GM21526 (cell line): ENCODE results near the gene KRTAP10-10.
"Not testable (repeated sequence)": the region's sequence is repeated elsewhere in the genome, so short reads cannot be mapped to it uniquely, and the experiment has no call there.

Source experiments
- ATAC-seq: cut with Tn5 transposase; IDR thresholded peaks from one replicate; pipeline ENCODE4 v1.9.1; 2021; ENCODE audit warnings: moderate library complexity; ENCODE audit not compliant: unreplicated experiment, low FRiP score

Gene KRTAP10-10

DNA sequence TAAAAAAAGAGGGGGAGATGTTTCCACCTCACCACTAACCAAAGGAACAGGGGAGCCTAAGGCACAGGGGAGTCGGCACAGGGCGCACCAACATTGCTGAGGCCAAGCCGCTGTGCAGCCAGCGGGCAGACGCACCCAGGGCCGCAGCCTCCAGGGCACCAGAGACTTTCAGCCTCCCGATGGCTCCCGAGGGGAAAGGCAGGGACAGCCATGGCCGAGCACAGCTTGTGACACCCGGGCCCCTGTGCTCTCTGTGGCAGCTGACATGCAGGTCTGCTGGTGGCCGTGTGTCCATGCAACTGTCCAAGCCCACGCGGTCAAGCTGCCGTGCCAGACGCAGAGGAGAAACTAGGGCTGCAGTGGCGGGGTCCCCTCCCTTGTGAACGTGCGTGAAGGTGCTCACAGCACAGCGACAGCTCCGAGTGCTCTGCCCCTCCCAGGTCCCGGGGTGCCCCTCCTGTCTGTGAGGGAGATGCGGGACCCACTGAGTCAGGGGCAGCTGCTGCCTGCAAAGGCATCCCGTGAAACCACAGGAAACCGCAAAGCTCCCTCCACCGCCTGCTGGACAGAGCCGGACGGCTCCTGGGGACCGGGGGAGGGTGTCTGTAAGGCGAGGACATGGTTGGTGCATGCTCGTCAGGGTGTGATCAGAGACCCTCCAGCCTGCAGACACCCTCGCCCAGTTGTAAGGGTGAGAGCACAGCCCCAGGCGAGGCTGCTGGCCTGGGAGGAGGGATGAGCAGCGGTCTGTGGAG, 11.6 kb downstream of the KRTAP10-10 start:
- ATAC-seq, result no peak

GRCh38 chr21:44649521-44650100, 12.5 kb downstream of the KRTAP10-10 start:
- ATAC-seq, result no peak

DNA sequence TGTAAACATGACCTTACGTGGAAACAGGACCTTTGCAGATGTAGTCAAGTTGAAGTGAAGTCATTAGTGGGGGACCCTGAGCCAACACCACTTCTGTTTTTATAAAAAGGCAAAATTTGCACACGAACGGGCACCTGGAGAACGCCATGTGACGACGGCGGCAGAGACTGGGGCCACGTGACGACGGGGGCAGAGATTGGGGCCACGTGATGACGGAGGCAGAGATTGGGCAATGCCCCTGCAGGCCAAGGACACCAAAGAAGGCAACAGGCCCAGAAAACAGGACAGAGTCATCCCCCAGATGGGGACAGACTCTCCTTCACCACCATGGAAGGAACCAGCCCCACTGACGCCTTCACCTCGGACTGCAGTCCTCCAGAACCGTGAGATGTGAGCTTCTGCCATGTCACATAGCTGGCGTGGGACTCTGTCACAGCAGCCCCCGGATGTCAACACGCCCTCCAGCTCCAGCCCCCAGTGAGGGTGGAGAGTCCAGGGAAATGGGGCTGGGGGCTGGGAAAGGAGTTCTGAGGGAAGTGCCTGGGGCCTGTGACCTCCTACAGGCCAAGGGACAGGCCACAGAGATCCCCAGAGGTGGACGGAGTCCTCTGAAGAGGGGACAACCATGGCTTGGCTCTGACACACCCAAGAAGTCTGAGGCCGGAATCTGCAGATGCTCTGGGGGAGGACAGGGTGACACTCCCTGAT, 13.3 kb downstream of the KRTAP10-10 start:
- no peak for ATAC-seq

DNA sequence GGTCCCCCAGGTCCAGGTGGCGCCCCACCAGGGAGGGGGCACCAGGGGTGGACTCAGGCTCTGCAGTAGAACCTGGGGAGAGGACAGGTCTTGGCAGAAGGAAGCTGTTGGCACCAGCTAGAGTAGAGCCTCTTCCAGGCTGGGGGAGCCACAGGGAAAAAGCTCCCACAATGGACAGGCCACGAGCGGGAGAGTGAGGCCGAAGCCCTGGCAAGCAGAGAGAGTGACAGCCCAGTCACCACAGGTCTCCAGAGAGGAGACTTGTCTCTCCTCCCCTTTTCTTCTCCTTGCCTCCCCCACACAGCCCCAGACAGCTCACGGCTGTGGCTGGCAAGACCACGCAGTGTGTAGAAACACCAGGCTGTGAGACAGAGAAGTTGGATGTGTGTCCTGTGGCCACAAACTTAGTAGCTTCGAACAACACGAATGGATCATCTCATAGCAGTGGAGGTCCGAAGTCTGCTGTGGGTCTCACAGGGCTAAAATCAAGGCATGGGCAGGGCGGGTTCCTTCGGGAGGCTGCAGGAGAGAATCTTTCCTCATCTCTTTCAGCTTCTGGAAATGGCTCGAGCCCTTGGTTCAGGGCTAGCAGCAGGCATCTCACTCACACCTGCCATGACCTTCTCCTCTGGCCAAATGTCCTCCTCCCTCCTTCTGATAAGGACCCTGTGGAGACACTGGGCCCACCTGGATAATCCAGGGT, 14.0 kb downstream of the KRTAP10-10 start:
- no peak for ATAC-seq

- no peak for ATAC-seq
Observed at GRCh38 chr21:44653123-44653522, 16.0 kb downstream of the KRTAP10-10 start.

GRCh38 chr21:44653656-44654575, 16.8 kb downstream of the KRTAP10-10 start:
- ATAC-seq, result no peak

DNA sequence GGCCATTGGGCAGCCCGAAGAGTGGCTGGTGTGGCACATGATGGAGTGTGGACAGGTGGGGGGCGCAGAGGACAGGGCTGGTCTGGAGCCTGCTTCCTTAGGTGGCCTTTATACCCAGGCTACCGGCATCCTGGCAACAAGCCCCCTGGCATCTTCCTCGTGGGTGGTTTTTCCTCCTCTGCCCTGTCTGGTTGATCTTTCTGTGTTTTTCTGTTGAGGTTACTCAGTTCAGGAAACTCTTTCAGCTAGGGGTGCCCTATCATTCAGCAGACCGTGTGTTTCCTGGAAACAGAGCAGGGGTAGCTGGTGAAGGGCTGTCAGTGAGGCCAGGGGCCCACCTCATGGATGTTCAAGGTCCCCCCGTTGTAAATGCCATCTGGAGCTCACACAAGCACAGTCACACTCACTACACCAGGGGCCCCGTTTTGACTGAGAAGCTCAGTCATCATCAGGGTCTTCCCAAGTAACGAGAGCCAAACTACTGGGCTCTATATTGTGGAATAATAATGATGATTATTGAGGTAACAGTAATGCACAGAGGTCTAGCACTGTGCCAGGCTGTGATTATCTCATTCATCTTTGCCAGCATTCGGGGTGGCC, 17.5 kb downstream of the KRTAP10-10 start, which contains the start of gene KRTAP12-4:
Gene KRTAP12-4, minus strand, starts transcription at position 84 of the 600 bp plus-strand sequence. Its CDS starts 45 bp downstream, at position 39.
- no peak for ATAC-seq

GRCh38 chr21:44656868-44657267, 19.7 kb downstream of the KRTAP10-10 start:
- ATAC-seq, result no peak

DNA sequence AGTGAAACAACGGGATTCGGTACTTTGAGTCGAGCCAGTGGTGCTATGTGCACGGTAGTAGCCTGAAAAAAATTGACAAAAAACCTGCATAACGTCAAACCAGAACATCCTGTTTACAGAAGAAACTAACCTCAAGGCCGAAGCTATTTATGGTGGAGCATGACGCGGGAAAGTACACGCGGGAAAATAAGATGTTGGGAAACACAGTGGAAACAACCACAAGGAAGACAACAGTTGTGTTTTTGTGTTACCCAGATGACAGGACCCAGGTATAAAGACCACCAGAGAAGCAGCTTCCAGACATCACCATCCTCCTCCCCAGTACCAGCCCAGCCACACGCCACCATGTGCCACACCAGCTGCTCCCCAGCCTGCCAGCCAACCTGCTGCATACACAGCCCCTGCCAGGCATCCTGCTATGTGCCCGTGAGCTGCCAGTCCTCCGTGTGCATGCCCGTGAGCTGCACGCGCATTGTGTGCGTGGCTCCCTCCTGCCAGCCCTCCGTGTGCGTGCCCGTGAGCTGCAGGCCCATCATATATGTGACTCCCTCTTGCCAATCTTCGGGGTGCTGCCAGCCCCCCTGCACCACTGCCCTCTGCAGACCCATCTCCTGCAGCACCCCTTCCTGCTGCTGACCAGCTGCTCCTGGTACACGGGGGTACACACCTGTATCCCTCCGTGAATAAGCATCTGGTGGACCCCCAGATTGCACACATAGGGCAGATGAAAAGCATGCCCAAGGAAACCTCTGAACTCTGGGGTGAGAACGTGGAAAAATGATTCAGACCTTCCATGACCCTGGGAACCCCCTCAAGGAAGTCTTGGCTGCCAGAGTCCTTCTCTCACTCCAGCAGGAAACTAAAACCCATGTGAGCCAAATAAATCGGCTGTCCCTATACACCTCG, 20.7 kb downstream of the KRTAP10-10 start, which contains the start of gene KRTAP12-3:
Gene KRTAP12-3, plus strand, starts transcription at position 298 of the 906 bp plus-strand sequence. Its CDS starts 48 bp downstream, at position 346.
- ATAC-seq, result no peak

DNA sequence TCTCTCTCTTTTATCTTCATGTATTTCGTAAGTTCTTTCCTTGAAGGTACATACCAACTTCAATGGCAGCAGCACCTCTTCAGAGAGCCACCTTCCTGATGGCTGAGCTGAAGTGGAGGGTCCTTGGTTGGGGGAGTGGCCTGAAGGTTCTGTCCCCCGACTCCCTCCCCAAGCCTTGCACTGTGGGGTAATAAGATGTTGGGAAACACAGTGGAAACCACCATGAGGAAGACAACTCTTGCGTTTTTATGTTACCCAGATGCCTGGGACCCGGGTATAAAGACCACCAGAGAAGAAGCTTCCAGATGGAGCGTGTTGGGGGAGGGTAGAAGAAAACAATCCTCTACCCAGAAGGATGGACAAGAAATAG, 21.4 kb downstream of the KRTAP10-10 start:
- no peak for ATAC-seq

DNA sequence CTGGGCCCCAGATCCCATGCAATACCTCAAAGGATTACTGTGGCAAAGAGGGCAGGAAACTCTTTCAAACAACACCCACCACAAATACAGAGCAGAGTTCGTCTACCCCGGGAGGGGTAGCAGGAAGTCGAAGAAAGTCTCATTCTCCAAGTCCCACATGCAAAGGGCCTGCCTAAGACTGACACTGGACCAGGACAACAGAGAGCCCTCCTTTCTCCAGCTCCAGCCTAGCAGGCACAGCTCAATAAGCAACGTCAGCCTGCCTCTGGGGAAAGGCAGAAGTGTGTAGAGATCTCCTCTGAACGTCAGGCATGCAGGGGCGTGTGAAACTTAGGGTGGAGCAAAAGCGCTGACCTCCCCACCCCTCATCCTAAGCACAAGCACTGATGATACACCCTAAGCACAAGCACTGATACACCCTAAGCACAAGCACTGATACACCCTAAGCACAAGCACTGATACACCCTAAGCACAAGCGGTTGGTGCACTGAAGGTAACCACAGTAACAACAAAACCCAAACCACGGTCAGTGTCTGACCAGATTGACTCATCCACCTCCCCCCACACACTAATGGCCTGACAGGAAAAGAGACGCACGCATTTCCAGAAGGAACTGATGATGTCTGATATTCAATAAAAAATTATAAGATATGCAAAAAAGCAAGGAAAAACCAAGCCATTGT, 21.9 kb downstream of the KRTAP10-10 start:
- ATAC-seq, result no peak

GRCh38 chr21:44661567-44661966, 24.4 kb downstream of the KRTAP10-10 start:
- not testable (repeated sequence) for ATAC-seq

- no peak for ATAC-seq
Observed at GRCh38 chr21:44664691-44665090, 27.5 kb downstream of the KRTAP10-10 start.

GRCh38 chr21:44666401-44667320, 29.5 kb downstream of the KRTAP10-10 start, which contains the start of gene KRTAP12-2:
Gene KRTAP12-2 (minus strand): TSS chr21:44666927. CDS start chr21:44666886, 41 bp downstream.
- ATAC-seq, result no peak

DNA sequence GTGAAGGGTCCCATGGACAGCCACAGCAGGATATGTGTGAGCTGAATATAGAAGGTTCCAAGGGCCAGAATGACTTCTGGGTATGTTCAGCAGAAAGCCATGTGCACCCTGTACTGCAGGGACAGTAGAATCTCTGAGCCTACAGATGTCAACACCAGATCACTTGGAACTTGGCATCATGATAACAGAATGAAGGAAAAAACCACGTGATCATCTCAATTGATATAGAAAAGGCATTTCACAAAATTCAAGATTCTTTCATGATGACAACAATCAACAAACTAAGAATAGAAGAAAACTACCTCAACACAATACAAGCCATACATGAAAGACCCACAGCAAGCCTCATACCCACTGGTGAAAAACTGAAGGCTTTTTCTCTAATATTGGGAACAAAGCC, 30.5 kb downstream of the KRTAP10-10 start:
- no peak for ATAC-seq

DNA sequence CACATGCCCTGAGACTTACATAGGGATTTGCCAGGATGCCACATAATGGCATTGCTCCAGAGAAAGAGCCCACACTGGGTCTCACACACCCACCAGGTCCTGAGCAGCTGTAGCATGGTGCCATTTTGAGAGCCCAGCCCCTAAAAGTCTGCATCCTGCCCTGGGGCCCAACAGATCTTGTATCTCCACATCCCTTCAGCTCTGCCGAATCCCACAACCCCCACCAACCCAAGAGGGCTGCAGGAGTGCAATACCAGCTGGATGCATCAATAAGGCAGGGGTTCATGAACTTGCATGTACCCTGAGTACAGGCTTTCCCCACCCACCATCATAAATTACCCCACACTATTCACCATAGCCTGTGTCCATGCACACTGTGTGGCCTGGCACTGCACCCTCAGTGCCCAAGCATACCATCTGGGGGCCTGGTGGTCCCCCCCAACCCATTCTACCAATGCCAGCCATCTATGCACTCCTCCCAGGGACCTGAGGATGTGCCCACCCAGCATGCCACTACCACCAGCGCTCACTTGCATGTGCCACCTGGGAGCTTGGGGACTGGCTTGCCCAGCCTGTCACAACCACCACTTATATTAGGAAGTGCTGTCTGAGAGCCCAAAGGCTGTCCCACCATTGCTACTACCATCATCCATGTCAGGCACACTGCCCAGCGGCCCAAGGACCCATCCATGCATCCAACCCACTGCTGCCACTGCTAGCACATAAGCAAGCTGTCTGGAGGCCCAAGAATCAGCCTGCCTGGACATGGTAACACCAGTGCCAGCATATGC, 33.7 kb downstream of the KRTAP10-10 start:
- no peak for ATAC-seq
